SKM-1 (cell line): Measurements from ENCODE around the gene TPTE.
"Not testable (repeated sequence)": the region's sequence is repeated elsewhere in the genome, so short reads cannot be mapped to it uniquely, and the experiment has no call there.

Source experiments
- DNase-seq: peaks from one replicate; lab custom pipeline; 2025; ENCODE audit not compliant: unreplicated experiment; lab: John Stamatoyannopoulos, UW

TPTE gene

DNA sequence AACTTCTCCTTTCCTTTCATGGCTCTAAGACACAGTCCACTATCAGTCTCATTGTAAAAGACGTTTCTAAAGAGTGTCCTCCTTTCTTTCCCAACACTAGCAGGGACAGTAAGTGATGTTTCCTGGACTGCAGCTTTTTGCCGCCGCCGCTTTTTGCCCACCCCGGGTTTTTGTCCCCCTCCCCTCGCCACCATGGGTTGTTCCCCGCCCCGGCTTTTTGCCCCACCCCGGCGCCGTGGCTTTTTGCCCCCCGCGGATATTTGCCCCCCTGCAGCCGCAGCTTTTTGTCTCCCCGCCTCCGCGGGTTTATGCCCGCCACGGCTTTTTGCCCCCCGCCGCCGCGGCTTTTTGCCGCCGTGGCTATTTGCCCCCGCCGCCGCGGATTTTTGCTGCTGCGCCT, 95.2 kb downstream of the TPTE start:
- no peak for DNase-seq

DNA sequence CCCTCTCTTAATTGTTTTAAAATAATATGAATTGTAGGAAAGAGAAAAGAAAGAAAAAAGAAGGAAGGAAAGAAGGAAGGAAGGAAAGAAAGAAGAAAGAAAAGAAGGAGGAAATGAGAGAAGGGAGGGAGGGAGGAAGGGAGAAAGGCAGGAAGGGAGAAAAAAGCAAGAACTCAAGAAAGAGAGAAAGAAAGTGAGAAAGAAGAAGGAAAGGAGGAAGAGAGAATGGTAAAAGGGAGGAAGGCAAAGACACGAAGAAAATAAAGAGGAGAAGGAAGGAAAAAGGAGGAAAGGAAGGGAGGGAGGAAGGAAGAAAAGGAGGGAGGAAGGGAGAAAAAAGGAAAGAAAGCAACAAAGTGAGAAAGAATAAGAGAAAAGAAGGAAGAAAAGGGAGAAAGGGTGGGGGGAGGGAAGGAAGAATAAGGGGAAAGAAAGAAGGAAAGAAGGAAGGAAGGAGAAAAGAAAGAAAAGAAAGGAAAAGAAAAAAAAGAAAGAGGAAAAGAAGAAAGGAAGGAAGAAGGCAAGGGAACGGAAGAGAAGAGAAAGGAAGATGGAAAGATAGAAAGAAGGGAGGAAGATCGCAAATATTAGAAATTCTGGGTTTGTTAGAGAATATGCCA, 95.9 kb downstream of the TPTE start:
- DNase-seq: not testable (repeated sequence)

DNA sequence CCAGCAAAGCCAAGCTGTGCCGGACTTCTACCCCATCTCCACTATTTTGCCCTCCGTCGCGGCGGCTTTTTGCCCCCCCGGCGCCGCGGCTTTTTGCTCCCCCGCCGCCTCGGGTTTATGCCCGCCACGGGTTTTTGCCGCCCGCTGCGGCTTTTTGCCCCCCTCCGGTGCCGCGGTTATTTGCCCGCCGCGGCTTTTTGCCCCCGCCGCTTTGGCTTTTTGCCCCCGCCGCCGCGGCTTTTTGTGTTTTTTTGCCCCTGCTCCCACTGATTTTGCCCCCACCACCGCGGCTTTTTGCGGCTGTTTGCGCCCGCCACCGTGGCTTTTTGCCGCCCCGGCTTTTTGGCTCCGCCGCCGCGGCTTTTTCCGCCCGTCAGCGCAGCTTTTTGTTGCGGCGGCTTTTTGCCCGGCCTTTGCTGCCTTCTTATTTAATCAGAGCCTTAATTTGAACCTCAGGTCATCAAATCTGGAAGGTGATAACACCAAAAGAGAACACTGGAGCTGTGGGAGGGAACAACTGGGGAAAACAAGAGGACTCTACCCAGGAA, 106.0 kb downstream of the TPTE start:
- no peak for DNase-seq

DNA sequence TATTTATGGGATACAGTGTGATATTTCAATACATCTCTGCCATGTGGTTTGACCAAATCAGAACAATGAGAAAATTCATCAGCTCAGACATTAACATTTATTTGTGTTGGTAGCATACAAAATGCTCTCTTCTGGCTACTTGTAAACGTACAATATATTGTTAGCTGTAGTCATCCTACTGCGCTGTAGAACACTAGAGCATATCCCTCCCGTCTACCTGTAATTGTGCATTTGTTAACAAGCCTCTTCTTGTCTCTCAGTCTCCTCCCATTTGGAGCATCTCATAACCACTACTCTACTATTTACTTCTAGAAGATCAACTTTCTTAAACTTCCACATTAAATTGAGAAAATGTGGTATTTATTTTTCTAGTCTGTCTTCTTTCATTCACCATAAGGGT, 107.9 kb downstream of the TPTE start:
- not testable (repeated sequence) for DNase-seq

DNA sequence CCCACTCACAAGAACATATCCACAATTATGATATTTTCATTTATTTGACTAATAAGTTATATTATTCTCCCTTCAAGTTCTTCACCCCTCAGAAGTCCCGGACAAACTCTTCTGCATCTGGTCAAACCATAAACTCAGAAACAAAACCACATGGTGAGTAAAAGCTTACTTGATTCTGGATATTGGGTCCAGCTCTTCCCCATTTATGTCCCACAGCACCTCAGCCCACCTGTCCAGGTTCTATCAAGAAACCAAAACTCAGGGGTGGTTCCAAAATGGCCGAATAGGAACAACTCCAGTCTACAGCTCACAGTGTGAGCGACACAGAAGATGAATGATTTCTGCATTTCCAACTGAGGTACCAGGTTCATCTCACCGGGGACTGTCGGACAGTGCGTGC, 109.4 kb downstream of the TPTE start:
- not testable (repeated sequence) for DNase-seq

DNA sequence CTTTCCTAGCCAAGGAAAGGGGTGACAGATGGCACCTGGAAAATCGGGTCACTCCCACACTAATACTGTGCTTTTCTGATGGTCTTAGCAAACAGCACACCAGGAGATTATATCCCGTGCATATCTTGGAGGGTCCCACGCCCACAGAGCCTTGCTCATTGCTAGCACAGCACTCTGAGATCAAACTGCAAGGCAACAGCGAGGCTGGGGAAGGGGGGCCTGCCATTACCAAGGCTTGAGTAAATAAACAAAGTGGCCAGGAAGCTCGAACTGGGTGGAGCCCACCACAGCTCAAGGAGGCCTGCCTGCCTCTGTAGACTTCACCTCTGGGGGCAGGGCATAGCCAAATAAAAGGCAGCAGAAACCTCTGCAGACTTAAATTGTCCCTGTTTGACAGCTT, 109.9 kb downstream of the TPTE start:
- not testable (repeated sequence) for DNase-seq

DNA sequence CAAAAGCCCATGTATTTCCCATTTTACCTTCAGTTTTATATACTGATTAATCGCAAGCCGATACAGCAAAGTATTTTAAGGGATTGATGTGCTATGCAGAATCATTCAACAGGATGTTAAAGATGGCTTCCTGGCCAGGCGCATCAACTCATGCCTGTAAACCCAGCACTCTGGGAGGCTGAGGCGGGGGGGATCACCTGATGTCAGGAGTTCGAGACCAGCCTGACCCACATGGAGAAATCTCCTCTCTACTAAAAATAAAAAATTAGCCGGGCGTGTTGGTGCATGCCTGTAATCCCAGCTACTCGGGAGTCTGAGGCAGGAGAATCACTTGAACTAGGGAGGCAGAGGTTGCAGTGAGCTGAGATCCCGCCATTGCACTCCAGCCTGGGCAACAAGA, 116.8 kb downstream of the TPTE start:
- not testable (repeated sequence) for DNase-seq

DNA sequence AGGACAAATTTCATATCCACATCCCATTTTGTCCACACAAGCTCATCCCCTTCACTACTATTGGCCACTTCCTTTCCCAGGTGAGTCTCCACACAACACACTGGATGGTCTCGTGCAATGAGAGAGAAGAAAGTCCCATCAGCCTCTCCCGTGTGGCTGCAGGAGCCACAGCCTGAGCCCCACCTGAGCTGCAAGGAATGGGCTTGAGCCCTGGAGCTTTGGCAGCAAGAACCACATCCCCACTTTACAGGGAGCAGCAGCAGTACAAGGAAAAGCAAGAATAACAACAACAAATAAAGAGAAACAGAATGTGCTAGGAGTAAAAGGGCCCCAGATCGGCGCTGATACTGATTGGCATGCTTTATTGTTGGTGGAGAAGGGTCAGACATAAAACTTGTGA, 117.7 kb downstream of the TPTE start:
- DNase-seq: no peak

DNA sequence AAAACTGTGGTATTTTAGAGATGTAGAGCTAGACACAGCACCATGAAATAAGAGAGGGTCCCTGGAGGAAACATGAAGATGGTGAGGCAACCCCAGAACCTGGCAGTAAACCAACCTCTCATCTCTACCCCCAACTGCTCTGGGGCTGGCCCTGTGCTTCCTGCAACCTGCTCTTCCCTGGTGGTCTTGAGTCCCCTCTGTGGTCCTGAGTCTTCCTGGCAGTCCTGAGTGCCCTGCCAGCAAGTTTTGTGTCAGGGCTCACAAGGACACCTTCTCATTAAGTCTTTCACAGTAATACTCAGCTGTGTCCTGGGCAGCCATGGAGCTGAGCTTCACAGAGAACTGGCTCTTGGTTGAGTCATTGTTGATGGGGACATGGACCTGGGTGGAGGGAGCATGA, 118.4 kb downstream of the TPTE start:
- DNase-seq: not testable (repeated sequence)

DNA sequence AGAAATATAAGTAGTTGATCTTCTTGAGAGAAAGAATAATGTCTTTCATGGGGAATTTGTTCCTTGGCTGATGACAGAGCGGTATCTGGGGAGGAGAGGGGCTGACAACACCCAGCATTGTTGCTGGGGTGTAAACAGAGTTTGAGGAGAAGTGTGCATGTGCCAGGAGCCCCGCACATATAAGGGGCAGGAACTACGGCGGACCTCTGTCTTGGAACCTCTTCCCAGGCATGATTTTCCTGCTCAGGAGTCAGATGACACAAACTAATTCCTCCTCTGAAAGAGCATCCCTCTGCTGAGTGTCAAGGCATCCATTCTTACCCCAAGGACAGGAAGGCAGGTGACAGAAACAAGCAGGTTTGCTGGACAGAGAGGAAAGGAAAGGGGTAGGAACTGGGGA, 119.1 kb downstream of the TPTE start:
- no peak for DNase-seq

DNA sequence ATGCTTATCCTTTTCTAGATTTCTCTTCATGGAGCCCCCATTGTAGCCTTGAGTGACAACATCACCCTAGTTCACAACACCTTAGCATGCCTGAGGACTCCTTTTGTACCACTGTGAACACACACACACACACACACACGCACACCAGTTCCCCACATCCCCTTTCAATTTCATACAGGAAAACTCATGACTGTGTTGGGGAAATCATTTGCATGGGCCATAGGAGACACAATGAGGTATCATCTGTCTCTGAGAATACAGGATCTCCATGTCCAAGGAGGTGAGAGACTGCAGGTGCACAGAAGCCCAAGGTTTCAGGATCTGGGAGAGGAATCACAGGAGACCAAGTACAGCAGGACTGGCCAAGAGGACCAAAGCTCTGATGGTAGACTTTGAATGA, 119.7 kb downstream of the TPTE start:
- DNase-seq: no peak

DNA sequence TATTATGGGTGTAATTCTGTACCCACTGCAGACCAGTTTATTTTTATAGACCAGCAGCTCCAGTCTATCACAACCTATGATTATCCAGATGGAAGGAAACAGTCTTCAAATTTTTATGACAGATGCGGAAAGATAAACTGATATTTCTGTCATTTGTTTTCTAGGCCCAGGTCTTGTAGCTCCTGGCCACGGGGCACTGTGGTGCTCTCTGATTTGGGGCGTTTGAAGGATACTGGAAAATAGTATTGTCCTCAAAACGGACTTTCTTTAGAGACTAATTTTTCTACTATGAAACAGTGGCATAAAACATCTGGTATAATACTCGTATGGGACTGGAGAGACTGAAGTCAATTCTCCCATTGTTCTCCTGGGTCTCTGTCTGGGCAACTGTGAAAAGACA, 124.3 kb downstream of the TPTE start:
- DNase-seq: not testable (repeated sequence)

DNA sequence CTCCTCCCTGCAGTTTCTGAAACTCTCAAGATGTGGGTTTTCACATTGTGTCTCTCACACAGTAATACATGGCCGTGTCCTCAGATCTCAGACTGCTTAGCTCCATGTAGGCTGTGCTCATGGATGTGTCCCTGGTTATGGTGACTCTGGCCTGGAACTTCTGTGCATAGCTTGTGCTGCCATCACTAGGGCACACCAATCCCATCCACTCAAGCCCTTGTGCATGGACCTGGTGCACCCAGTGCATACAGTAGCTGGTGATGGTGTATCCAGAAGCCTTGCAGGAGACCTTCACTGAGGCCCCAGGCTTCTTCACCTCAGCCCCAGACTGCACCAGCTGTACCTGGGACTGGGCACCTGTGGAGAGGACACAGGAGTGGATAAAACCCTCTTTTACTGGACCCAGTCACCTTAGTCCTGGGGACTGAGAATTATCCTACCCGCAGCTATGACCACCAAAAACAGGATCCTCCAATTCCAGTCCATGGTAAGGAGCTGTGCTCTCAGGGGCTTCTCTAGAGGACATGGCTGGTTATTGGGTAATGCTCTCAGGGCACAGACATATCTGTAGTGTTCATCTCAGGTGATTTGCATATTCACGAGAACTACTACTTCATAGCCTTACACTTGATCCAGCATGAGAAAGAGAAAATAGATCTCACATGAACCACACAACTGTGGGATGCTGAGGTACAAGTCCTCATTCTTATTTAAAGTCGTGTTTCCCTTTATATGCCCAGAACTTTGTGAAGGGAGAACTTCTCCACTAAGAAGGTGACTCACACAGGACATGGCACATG, 128.2 kb downstream of the TPTE start:
- not testable (repeated sequence) for DNase-seq

DNA sequence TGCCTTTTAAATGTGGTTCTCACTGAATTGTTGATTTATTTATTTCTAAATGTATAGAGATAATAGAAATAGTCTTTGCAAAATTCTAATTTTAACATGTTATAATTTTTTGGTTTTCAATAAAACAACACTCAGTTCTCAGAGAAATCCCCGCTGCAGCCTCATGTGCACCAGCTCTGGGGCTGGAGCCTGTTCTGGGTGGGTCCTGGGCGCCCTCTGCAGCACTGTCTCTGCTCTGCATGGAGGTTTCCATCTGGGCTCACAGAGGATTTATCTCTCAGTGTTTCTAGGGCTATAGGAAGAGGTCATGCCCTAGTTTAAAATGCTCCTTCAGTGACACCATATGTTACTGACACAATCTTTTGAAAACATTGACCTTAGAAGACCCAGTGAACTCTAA, 128.9 kb downstream of the TPTE start:
- not testable (repeated sequence) for DNase-seq
